Renal cortex interstitium (tissue), 11 donors: Measurements from ENCODE around the gene IFT27. TPM values are rescaled to one million over a fixed set of nuclear protein-coding genes. Genes with fewer than 3 reads are reported as not detected.

Experiments used
- DNase-seq, 11 donors: peaks; one replicate each; pipeline ENCODE4 v3.0.0-alpha.2; 2013; ENCODE audit warnings: low read depth in 9 of 11, low spot score in 4 of 11; ENCODE audit errors: extremely low read depth in 1 of 11
- polyA plus RNA-seq, 3 donors: library from polyadenylated mRNA; unstranded; fragments of 120-200 nt; gene quantifications; one replicate each; pipeline ENCODE4 v1.2.1, GENCODE V29; 2013; ENCODE audit not compliant: insufficient read length in 3 of 3

The IFT27 gene
- polyA plus RNA-seq, 3 donors: 50.2 to 56.1 (median 52.8) TPM

GRCh38 chr22:36808721-36809344 lies 32.9 kb upstream of the IFT27 start:
- no peak for DNase-seq

- DNase-seq: no peak
Measured at GRCh38 chr22:36807627-36808026, 31.7 kb upstream of the IFT27 start.

- peak in 1 of 11 donors; percentile 44 for DNase-seq
Measured at GRCh38 chr22:36806835-36807234, 30.9 kb upstream of the IFT27 start.

GRCh38 chr22:36803358-36803757 lies 27.4 kb upstream of the IFT27 start:
- DNase-seq: no peak

- no peak for DNase-seq
Measured at GRCh38 chr22:36798674-36799066, 22.8 kb upstream of the IFT27 start.

GRCh38 chr22:36797911-36798673 lies 22.2 kb upstream of the IFT27 start:
- no peak for DNase-seq

GRCh38 chr22:36797374-36797773 lies 21.5 kb upstream of the IFT27 start:
- DNase-seq: no peak

GRCh38 chr22:36796552-36797175 lies 20.7 kb upstream of the IFT27 start:
- DNase-seq: no peak

GRCh38 chr22:36795633-36796032 lies 19.7 kb upstream of the IFT27 start:
- no peak for DNase-seq

GRCh38 chr22:36790648-36791047 lies 14.7 kb upstream of the IFT27 start:
- no peak for DNase-seq

- no peak for DNase-seq
Measured at GRCh38 chr22:36787204-36787988, 11.5 kb upstream of the IFT27 start.

GRCh38 chr22:36783743-36784142 lies 7.8 kb upstream of the IFT27 start:
- DNase-seq: no peak

- peak in 3 of 11 donors; percentile 39 to 59 (median 53) for DNase-seq
Measured at GRCh38 chr22:36781656-36782627, 6.0 kb upstream of the IFT27 start.

GRCh38 chr22:36778020-36778419 lies 2.1 kb upstream of the IFT27 start:
- DNase-seq: no peak

GRCh38 chr22:36776722-36777121 lies 803 bp upstream of the IFT27 start:
- no peak for DNase-seq

GRCh38 chr22:36775586-36775963 lies 344 bp downstream of the IFT27 start:
- peak in 2 of 11 donors; percentile 28 to 41 for DNase-seq

- DNase-seq: no peak
Measured at GRCh38 chr22:36773935-36774334, 2.0 kb downstream of the IFT27 start.

- DNase-seq: no peak
Measured at GRCh38 chr22:36772451-36772850, 3.5 kb downstream of the IFT27 start.
